Inferior parietal cortex (tissue), 1 donor: ENCODE data around the gene WNT7A.

Experiments used
- DNase-seq: peaks from one replicate; pipeline ENCODE4 v3.0.0-alpha.2; 2016; ENCODE audit errors: extremely low spot score

Gene WNT7A

DNA sequence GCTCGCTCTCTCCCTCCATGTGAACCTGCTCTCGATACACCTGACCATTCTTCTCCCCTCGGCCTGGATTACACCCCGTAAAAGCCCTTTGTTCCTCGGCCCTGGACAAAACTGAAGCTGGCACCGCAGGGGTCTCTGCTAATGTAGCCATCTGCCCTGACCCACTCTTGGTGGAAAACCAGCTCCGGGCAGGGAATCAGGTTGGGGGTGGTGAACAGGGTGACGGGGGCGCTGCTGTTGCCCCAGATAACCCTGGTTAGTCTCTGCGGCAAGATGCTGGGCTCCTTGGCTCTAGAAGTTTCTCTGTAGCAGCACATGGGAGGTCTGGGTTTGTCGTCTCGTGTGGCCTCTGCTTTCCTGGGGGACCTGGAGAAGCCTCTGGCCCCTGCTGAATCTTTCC lies 86.4 kb downstream of the WNT7A start:
- no peak for DNase-seq

DNA sequence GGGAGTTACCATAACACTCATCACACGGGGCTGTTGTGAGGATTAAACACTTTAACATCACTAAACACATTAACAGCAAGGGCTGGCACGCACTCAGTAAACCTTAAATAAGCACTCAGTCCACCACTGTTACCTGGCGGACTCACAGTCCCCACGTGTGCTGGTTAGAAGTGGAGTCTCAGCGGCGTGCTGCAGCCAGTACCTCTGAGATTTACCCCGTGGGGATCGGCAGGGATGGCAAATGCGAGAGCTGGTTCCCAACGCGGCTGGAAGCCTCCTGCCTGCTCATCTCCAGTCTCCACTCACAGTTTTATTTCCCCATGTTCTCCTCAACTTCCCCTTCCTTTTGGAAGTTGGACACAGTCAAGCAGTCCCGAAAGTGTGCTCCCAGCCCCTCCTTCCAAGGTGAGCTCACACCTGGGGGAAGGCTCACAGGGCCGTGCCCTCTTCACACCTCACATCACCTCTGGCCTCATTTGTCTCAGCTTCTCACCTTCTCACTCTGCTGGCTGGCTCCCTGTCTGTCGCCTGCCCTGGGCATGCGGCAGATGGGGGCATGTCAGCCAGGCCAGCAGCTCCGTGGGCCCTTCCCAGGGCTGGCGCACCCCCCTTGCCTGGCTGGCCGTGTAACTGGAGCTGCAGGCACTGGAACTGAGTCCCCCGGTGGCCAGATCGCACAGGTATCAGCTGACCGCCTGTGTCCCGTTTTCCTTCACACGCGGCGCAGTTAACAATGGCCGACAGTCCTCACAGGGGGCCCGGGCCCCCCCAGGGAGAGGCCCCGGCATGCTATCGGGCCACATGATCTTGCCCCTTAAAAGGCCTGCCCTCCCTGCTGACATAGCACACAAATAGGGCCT lies 87.1 kb downstream of the WNT7A start:
- DNase-seq = no peak

DNA sequence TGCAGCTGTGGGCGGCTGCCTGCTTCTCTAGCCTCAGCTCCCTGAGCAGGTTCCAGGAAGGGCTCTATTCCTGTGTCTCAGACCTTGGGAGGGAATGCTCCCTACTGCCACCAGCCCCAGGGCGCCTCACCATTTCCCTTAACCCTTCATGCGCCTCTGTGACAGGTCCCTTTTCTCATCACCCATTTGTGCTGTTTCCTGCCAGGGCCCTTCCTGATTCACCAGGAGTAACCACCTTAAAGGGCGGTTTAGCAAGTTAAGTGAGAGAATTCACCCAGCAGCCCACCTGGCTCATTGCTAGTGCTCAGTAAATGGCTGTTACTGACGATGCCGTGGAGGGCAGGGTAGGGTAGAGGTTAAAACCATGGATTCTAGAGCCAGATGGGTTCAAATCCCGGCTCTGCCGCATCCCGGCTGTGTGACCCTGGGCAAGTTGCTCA lies 87.8 kb downstream of the WNT7A start:
- DNase-seq = no peak

DNA sequence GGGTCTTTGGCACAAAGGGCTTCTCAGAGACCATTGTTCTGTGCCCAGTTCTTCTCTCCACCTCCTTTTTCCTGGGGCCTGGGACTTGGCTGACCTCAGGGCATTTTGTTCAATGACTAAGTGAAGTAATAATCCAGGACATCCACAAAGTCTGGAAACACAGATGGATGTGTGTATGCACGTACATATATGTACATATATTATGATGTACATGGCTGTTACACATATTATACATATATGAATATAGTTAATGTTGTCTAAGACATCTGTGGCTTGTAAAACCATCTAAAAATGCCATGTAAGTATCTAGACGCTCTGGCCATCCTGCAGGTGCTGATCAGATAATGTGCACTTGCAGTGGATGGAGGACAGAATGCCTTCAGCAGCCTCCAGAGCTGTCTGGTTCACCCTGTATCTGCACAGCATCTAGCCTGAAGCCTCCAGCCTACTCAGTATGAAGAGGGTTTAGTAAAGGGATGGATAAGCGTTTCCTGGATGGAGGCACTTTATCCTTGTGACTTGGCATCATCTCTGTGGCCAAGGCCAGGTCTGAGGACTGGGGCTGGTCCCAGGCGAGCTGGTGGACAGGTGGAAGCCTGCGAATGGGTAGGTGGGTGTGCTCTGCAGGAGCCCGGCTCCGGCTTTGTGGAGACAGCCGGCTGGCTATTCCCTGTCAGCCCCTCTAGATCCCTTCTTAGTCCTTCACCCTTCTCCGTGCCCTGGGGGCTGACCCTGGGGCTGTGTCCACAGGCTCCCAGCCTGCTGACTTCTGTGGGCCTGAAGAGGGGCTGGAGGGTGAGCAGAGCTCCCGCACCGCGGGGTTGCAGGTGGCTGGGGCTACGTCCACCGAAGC lies 88.4 kb downstream of the WNT7A start:
- no peak for DNase-seq

DNA sequence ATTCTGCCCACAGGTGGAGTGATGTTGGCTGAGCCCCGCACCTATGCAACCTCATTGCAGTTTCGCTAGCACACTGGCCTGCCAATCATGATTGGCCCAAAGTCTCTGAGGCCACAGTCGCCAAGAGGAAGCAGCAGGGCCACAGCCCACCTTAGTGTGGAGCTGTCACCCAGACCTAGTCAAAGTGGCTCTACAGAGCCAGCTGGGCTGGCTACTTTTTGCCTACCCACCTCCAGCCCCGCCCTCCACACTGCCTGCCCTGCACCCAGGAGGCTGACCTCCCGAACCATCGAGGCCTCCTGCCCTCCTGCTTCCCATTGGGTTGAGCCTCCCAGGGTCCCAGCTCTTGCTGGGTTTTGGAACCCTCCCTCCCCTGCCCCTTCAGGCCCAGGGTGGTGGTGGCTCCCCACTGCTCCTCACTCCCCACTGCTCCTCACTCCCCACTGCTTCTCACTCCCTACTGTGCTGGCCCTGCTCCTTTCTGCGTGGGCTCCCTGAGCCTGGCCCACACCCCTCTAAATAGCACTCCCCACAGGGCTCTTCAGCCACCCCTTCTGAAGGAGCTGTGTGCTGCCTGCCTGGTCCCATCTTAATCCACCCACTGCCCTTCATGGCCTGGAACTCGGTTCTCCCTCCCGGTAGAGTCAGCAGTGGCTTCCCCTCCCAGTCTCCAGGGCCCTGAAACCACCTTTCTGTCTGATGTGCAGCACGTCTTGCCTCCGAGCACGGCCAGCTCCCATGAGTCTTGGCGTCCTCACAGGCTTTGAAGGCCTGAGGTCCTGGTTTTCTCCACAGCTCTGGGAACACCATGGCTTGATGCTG lies 89.3 kb downstream of the WNT7A start:
- no peak for DNase-seq

DNA sequence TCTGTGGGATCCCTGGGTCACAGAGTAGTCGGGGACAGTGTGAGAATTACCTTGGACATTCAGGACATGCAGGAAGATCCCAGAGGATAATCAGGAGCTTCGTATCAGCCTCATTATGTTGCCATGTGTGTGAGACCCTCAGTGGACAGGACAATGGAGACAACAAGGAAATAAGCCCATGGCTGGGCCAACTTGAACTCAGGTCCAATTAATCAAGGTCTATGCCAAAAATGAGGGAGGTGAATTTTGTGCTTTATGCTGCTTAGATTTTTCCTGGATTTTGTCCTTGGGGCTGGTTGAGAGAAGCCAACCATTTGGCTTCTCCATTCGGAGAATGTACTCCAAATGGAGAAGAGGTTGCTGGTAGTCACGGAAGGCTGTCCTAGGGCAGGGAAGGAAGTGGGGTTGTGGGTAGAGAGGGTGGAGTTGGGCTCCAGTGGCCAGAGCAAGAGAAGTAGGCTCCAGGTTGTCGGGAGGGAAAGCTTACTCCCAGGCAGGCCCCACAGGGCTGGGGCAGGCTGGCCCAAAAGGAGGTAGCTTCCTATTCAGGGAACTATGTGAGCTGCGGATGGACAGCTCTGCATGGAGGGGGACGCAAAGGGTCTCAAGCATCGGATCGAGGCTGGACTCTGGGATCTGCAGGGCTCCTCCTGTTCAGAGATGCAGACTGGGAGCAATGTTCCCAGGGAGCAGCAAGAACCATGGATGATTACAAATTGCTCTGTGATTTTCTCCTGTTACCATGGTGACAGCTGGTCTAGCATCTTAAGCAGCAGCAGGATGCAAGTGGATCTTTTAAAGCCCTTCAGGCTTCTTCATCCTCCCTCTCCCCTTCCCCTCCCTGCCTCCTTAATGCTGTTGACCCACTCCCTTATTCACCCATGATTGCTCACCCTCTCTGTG lies 91.1 kb downstream of the WNT7A start:
- peak; percentile 68 for DNase-seq

DNA sequence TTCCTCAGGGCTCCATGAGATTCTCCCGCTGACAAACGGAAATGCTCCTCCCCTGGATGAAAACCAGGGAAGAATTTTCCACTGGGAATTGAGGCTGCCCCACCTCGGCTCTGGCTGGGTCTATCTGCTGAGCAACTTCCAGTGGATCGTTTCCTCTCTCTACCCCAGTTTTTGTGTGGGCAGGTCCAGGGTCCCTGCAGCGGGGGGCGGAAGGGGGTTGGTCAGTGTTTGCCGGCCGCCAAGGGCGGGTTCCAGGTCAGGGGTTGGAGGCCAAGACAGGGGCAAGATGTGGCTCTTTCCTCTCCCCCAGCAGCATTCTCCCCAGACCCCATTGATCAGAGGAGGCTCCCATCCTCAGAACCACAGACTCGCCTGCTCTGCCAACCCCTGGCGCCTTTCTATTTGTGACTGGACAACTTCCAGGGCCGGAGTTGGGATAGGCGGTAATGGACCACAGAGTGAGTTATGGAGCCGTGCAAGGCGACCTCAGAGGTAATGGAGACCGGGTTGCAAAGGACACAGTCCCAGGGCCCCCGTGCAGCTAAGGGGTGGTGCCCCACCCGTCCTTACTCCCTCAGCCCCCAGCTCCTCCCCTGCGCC lies 92.2 kb downstream of the WNT7A start:
- no peak for DNase-seq

DNA sequence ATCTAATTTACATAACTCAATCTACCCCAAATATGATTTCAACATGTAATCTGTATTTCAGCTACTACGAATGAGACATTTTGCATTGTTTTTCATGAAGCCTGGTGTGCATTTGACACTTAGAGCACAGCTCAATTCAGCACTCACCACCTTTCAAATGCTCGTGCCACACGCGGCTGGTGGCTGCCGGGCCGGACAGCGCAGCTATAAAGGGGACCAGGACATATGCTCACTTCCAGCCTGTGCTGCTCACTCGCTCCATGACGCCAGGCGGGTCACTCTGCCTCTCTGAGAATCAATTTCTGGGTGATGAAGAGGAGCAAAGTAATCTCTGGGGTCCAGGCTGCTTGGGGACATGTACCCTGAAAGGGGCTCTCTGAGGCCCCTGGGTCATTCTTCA lies 93.1 kb downstream of the WNT7A start:
- no peak for DNase-seq

DNA sequence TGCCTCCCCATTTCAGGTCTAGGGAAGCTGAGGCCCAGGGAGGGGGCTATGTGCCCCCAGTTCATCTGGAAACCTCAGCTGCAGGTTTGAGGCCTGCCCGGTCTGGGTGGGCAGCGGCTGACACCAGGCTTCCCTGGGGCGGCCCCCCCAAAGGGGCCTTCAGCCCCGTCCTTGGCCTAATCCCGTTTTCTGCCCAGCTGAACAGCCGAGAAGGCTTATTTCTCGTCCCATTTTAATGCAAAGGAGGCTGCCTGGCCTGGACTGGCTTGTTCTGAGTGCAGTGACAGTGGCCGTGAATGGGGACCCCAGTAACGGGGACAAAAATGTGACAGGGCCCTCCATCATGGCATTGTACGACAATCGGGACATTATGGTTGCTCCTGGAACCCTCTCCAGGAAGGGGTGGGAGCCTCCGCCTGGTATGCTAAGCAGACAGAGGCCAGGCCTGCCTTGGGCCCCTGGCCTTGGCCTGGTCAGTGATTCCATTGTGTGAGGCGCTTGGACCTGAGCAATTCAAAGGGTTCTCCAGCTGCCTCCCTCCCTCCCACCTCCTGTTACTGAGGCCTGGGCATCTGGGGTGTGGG lies 93.9 kb downstream of the WNT7A start:
- DNase-seq = no peak

DNA sequence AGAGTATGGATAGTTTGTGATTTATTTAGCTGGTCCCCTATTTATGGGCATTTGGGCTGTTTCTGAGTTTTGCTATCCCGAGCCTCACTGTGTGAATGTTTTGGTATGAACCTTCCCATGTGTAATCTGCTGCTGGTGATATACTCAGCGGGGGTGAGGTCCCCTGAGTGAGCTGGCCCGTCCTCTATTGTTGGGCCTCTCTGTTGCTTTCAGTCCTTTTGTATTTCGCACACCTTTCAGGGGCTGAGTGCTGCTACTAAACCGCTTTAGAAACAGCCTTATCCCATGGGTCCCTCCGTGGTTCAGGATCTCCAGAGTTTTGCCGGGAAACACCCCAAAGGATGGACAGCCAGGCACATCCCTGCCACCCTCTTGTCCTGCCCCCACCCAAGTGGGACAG lies 94.5 kb downstream of the WNT7A start:
- DNase-seq = no peak

DNA sequence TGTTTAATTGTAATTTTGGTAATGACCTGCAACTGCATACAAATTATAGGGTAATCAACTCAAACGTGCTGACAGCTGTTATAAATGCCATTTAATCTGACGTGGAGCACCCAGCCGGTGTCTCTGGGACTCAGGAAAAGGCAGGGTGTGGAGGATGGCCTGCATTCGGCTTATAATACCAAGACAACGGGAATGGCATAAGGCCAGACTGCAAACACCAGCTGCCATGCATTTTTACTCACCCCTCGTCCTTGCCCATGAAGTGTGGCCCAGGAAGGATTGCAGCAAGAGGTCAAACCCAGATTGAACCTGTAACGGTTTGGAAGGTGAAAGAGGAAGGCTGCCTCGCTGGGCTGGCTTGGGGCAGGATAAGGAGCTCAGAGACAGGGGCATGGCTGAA lies 96.4 kb downstream of the WNT7A start:
- DNase-seq = no peak

DNA sequence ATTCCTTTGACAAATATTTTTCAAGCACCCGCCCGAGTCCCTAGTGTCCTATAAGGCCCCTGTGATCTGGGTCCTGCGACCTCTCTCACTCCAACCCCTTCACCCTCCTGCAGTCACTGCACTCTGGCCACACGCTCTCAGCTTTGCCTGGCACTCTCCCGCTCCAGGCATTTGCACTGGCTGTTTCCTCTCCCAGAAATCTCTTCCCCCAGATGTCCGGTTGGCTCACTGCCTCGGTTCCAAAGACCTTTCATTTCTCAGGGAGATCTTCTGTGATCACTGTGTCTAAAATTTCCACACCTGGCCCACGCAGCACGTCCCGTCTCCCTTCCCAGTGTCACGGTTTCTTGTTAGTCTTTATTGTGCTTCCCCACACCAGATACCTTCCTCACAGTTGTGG lies 97.4 kb downstream of the WNT7A start:
- DNase-seq = no peak

DNA sequence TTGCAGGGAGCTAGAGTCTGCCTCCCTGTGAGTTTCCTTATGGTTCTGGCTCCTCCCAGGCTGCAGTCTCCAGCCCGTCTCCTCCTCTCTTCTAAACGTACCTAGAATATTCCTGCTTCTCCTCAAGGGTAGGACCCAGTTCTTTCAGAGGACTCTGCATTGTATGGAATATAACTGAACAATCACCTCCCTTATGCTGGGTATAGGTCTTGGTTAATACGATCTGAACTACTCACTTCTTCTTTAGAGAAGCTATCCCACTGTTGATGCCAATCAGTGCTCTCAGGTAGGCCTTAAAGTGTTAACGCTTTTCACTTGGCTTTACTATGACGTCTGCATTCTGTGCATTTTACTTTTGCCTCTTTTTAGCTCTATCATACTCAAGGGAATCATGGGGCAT lies 98.5 kb downstream of the WNT7A start:
- no peak for DNase-seq

DNA sequence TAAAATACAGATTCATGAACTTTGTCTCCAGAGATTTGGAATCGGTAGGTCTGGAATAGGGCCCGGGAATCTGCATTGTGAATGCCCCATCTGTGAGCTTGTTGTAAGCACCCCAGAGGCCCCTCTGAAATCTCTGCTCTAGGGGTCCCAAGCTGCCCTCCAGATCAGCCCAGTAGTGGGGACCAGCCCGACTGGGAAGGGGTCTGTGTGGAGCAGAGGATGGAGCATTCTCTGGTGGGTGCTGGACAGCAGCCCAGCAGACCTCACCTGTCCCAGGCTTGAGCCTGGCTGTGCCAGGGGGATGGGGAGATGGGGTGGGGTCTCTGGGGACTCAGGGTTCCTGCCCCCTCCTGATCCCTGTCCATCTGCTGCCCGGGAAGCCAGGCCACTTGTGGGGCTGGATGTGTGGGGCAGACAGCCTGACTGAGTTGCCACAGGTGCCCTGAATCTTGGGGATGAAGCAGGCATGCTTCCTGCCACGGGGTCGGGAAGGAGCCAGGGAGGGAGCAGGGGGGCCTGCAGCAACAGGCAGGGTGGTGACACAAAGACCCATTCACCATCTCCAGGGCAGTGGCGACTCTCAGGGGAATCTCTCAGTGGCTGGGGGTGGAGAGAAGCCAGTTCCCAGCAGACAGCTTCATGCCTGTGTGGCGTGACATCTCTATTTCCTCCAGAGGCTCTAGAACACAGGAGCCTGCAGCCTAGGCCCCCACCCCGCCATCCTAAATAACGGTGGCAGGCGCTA lies 99.3 kb downstream of the WNT7A start:
- DNase-seq = no peak

DNA sequence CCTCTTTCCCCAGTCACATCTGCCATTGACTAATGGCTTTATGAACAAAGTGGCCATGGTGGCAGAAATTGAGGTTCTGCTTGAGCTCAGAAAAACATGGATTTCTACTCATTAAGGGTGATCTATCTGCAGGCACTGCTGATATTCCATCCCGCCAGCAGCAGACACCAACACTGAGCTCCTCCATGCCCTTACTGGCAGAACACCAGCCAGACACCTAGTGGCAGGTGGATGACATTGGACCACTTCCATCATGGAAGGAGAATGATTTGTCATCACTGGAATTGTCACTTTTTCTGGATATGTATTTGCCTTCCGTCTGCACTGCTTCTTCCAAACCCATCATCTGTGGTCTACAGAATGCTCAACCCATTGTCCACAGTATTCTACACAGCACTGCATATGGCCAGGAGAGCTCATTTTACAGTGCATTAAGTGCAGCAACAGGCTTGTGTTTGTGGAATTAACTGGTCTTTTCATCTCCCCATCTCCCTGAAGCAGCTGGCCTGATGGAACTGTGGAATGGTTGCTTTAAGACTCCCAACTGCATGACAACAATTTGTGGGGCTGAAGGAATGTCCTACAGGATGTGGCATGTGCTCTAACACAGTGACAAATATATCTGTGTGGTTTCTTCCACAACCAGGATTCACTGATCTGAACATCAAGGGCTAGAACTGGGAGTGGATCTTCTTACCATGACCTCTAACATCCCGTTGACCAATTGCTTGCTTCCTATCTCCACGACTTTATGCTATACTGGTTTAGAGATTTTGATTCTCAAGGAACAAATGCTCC lies 103.4 kb downstream of the WNT7A start:
- DNase-seq = no peak

DNA sequence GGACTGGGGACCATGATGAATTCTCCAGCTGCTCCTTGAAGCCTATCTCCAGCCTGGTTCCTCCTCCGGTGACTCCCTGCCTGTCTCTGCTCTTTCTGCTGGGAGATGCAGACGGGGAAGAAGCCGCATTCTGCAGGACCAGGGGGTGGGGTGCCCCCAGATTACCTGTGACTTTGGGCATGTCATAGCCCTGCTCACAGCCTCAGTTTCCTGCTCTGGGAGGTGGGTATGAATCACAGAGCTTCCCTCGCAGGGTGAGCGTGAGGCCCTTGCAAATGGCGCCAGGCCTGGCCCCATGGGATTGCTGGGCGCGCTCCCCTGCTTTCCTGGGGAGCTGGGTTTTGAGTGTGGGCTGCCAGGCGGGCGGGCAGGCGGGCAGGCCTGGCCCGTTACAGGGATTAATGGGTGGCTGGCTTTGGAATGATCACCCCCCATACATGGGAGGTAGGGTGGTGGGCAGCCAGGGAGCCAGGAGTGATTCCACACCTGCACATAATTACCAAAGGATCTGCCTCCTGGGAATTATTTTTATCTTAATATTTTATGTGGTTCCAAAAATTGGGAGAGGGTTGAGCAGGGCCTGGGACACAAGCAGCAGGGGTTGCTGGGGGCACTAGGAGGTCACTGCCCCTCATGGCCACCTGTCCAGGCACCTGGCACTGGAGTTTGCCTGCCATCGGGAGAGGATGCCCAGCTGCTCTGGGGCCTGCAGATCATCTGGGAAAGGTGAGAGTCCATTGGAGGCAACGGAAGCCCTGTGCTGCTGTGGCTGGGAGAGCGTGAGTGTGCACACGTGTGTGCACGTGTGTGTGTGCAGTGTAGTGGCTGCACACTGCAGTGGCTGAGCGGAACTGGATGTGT lies 106.8 kb downstream of the WNT7A start:
- no peak for DNase-seq

DNA sequence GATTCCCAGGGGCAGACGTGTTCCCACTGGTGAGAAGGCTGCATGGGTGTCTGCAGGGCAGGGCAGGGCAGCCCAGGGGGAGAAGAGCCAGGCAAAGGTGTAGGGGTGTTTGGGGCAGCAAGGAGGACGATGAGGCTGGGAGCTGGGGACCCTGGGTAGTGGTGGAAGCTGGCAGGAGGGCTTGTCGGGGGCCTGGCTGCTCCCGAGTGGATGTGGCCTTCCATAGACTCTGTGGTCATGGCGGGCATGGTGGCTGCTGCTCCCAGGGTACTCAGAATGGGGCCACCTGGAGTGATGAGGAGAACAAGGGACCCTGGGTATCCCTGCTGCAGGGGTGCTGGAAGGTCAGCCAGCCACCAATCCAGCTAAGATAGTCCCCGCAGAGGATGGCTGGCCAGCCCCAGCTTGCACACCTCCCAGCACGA lies 107.5 kb downstream of the WNT7A start:
- DNase-seq = no peak

DNA sequence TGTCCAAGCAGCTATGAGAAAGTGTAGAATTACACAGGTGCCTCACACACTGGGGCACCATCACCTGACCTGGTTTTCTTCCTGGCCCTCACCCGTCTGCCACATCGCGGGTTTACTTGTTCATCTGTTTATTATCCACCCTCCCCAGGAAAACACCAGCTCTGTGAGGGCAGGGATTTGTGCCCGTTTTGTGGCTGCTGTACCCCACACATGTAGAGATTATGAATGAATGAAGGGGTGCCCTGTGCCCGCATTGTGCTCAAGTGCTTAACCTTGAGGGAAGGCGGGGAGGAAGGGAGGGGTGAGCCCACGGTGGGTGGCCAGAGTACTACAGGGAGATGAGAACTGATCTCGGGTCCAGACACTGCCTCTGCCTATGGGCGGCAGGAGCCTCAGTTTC lies 108.4 kb downstream of the WNT7A start:
- no peak for DNase-seq
